Adrenal gland (tissue), 12 donors: ENCODE measurements around the gene CLIC4. TPM values are rescaled to one million over a fixed set of nuclear protein-coding genes. Genes with fewer than 3 reads are reported as not detected.

Source experiments
- DNase-seq, 7 donors: peaks; one replicate each; pipeline ENCODE4 v3.0.0-alpha.2; 2019 to 2020
- H3K27ac ChIP-seq, 5 donors: fragments of 200-600 bp; sonication (generic) in 4 of 5; 1 replicate in 3 of 5; 2 replicates in 2 of 5; pipeline versions ENCODE4 v1.5.1 to v1.8.0; 2016 to 2020; ENCODE audit warnings: mild to moderate bottlenecking in 1 of 5
- H3K27me3 ChIP-seq: fragments of 200-600 bp; 2 replicates; pipeline ENCODE4 v1.8.0; 2021
- H3K36me3 ChIP-seq, 2 donors: fragments of 200-600 bp; replicated peaks in 1 of 2; 1 replicate in 1 of 2; 2 replicates in 1 of 2; pipeline versions ENCODE4 v1.5.1 to v1.8.0; 2018 to 2022
- H3K4me1 ChIP-seq, 2 donors: fragments of 200-600 bp; replicated peaks in 1 of 2; 1 replicate in 1 of 2; 2 replicates in 1 of 2; pipeline versions ENCODE4 v1.5.1 to v1.8.0; 2018 to 2021
- H3K4me3 ChIP-seq, 4 donors: fragments of 200-600 bp; sonication (generic) in 3 of 4; one replicate each; pipeline ENCODE4 v1.5.1; 2016 to 2018
- H3K9me3 ChIP-seq, 3 donors: fragments of 200-600 bp; sonication (generic) in 1 of 3; replicated peaks in 1 of 3; 1 replicate in 2 of 3; 2 replicates in 1 of 3; pipeline versions ENCODE4 v1.5.1 to v1.8.0; 2016 to 2021
- CTCF ChIP-seq, 6 experiments: fragments of 450-650 bp in 4 of 6; fragments of 200-600 bp in 2 of 6; sonication (generic) in 1 of 6; IDR thresholded peaks; 1 replicate in 5 of 6; 2 replicates in 1 of 6; pipeline versions ENCODE4 v1.5.1 to v1.8.0; 2016 to 2021; ENCODE audit warnings: antibody characterized with exemption in 6 of 6, mild to moderate bottlenecking in 2 of 6, moderate library complexity in 1 of 6
- POLR2A ChIP-seq, 2 donors: fragments of 450-650 bp; IDR thresholded peaks; one replicate each; pipeline ENCODE4 v1.6.1; 2017; ENCODE audit warnings: antibody characterized with exemption in 2 of 2, mild to moderate bottlenecking in 2 of 2, moderate library complexity in 1 of 2
- WGBS, 4 donors: extraction: QIAGEN DNeasy Blood & Tissue Kit in 2 of 4; methylation state at CpG; one replicate each; pipeline versions ENCODE4 v1.1.5 to v1.1.7; 2013 to 2017; 5-methylcytosine and 5-hydroxymethylcytosine counted together
- intact Hi-C, 2 donors: fragments of 100-400 bp; cut with DNase I; formaldehyde crosslinking; loops; one replicate each; pipeline versions ENCODE4 v1.14.1 to v1.15.0; 2022 to 2023
- polyA plus RNA-seq, 3 donors: library from polyadenylated mRNA; stranded (reverse); fragments of 200-250 nt in 2 of 3; fragments of 350-450 nt in 1 of 3; fragmentation: Illumina TruSeq in 1 of 3; extraction: RNeasy Lipid Tissue Mini Kit (QIAGEN cat#74804) in 1 of 3; gene quantifications; one replicate each; pipeline ENCODE4 v1.2.3, GENCODE V29; 2013 to 2014
- total RNA-seq, 9 donors: library from RNA; depleted of rRNA in 4 of 9; stranded (reverse); fragments of >200 nt in 4 of 9; fragments of 120-200 nt in 1 of 9; fragmentation: NEBNext Ultra II Directional in 1 of 9; extraction: Animal tissue kit (Norgen Biotek cat#: 25700) in 1 of 9; gene quantifications; one replicate each; pipeline versions ENCODE4 v1.1.0 to v1.2.4, GENCODE V29; 2013 to 2023
- donor health status: healthy with polysubstance abuse.
- donor health status: Bipolar disorder and iron deficiency.
- donor health status: DM: yes; HTN: yes; CAD: no.
- donor health status: DM: no; HTN: no; CAD: no.
- donor health status: DM: no; HTN: no; CAD: no.
- donor health status: DM: yes; HTN: yes; CAD: no.

The CLIC4 gene
- total and polyA plus RNA-seq, 12 donors = 26.8 to 166 (median 107) TPM

- intact Hi-C loops = no loop called here
- no peaks in the 10 kb centered on the region for H3K9me3 ChIP-seq
- no peak overlapping the region for H3K27ac ChIP-seq
- no peak for DNase-seq
- no peaks in the 10 kb centered on the region for H3K27me3 ChIP-seq
- no peak overlapping the region for H3K4me3 ChIP-seq
- no peaks in the 10 kb centered on the region for H3K4me1 ChIP-seq
- 83 to 85% (median 83%) methylated on average over 15 to 16 of the region's 16 CpGs for WGBS, 4 donors
- no peak for TF ChIP-seq POLR2A (IDR thresholded peaks at IDR 0.05)
- no peak for TF ChIP-seq CTCF (IDR thresholded peaks at IDR 0.05)
- no peaks in the 10 kb centered on the region for H3K36me3 ChIP-seq
These were observed 111.7 kb downstream of the CLIC4 start for GRCh38 chr1:24856787-24857506.

GRCh38 chr1:24857507-24858133, 112.4 kb downstream of the CLIC4 start:
- Histone ChIP-seq H3K27ac (no peak overlapping the region), H3K9me3 (no peaks in the 10 kb centered on the region), H3K4me1 (no peaks in the 10 kb centered on the region), H3K27me3 (no peaks in the 10 kb centered on the region), H3K36me3 (no peaks in the 10 kb centered on the region), H3K4me3 (no peak overlapping the region)
- no peak for TF ChIP-seq POLR2A (IDR thresholded peaks at IDR 0.05)
- TF ChIP-seq CTCF (IDR thresholded peaks at IDR 0.05) = no peak
- 79 to 90% (median 87%) methylated on average over 6 of the region's 6 CpGs for whole genome bisulfite sequencing, 4 donors
- DNase-seq = no peak
- intact Hi-C loops = no loop called here

- DNase-seq = no peak
- intact Hi-C loops = no loop called here
- no peak overlapping the region for H3K4me3 ChIP-seq
- TF ChIP-seq CTCF (IDR thresholded peaks at IDR 0.05) = no peak
- TF ChIP-seq POLR2A (IDR thresholded peaks at IDR 0.05) = no peak
- 73 to 90% (median 79%) methylated on average over 1 of the region's 1 CpG for WGBS, 4 donors
- H3K36me3 ChIP-seq = no peaks in the 10 kb centered on the region
- no peaks in the 10 kb centered on the region for H3K27me3 ChIP-seq
- no peaks in the 10 kb centered on the region for H3K9me3 ChIP-seq
- H3K4me1 ChIP-seq = no peaks in the 10 kb centered on the region
- no peak overlapping the region for H3K27ac ChIP-seq
These were observed 113.0 kb downstream of the CLIC4 start for GRCh38 chr1:24858277-24858676.

GRCh38 chr1:24859063-24860010, 114.1 kb downstream of the CLIC4 start:
- Histone ChIP-seq H3K4me3 (no peak overlapping the region), H3K9me3 (no peaks in the 10 kb centered on the region), H3K27ac (no peak overlapping the region), H3K36me3 (no peaks in the 10 kb centered on the region), H3K4me1 (no peaks in the 10 kb centered on the region), H3K27me3 (no peaks in the 10 kb centered on the region)
- intact Hi-C loops = no loop called here
- TF ChIP-seq CTCF (IDR thresholded peaks at IDR 0.05) (no peak), POLR2A (IDR thresholded peaks at IDR 0.05) (no peak)
- WGBS, 4 donors = 79 to 81% (median 81%) methylated on average over 10 of the region's 10 CpGs
- no peak for DNase-seq
